ENCODE measurements around the gene SYNM. TPM values are rescaled to one million over a fixed set of nuclear protein-coding genes. Genes with fewer than 3 reads are reported as not detected.
A peak's percentile ranks its signal among the peaks of the same experiment; 100 is the strongest.

SYNM gene
- total and polyA plus RNA-seq, 2 experiments from 2014 or later, result 0.74 to 3.5 TPM

GRCh38 chr15:99113547-99114271 lies 8.8 kb downstream of the SYNM start:
- Mint-ChIP-seq H3K4me3 (no peak overlapping the region), H3K4me1 (no peaks in the 10 kb centered on the region), H3K27me3 (ENCODE audit: insufficient read depth, low read depth, poor library complexity) (peaks cover 3% of the 10 kb centered on the region), H3K27ac (no peak overlapping the region), H3K36me3 (ENCODE audit: low read depth) (peaks cover 2% of the 10 kb centered on the region; the same call in 1 of the 3 replicates), H3K9me3 (no peaks in the 10 kb centered on the region; the same call in 2 of the 3 replicates)
- H3K9me2 ChIP-seq (ENCODE audit: insufficient read depth), result no peaks in the 10 kb centered on the region
- DNase-seq (ENCODE audit: low spot score) (no peak), ATAC-seq (peak; percentile 46; the same call in 2 of the 3 replicates)
- H3F3A ChIP-seq (replicated peaks; ENCODE audit: low read depth), result no peaks in the 10 kb centered on the region
- no peaks in the 10 kb centered on the region for H4K20me1 ChIP-seq (replicated peaks; ENCODE audit: insufficient read depth)
- H3K4me2 ChIP-seq, result no peak overlapping the region
- H3K79me2 ChIP-seq (replicated peaks; ENCODE audit: insufficient read depth), result no peaks in the 10 kb centered on the region
- H3K27ac ChIP-seq (ENCODE audit: low read depth), result no peak overlapping the region
- H3K27me3 ChIP-seq (ENCODE audit: insufficient read depth), result no peaks in the 10 kb centered on the region
- H3K36me3 ChIP-seq (ENCODE audit: insufficient read depth), result no peaks in the 10 kb centered on the region
- TF ChIP-seq, protein P1, sequence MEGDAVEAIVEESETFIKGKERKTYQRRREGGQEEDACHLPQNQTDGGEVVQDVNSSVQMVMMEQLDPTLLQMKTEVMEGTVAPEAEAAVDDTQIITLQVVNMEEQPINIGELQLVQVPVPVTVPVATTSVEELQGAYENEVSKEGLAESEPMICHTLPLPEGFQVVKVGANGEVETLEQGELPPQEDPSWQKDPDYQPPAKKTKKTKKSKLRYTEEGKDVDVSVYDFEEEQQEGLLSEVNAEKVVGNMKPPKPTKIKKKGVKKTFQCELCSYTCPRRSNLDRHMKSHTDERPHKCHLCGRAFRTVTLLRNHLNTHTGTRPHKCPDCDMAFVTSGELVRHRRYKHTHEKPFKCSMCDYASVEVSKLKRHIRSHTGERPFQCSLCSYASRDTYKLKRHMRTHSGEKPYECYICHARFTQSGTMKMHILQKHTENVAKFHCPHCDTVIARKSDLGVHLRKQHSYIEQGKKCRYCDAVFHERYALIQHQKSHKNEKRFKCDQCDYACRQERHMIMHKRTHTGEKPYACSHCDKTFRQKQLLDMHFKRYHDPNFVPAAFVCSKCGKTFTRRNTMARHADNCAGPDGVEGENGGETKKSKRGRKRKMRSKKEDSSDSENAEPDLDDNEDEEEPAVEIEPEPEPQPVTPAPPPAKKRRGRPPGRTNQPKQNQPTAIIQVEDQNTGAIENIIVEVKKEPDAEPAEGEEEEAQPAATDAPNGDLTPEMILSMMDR (conservative IDR thresholded peaks at IDR 0.05; ENCODE audit: low read depth in 2 of 2), result peak in 1 of 2 experiments; percentile 9; a peak in 1 of 4 replicates
- no peak for TF ChIP-seq NANOG (IDR thresholded peaks at IDR 0.05; ENCODE audit: borderline replicate concordance)
- no peak overlapping the region for H3K4me3 ChIP-seq
- H3K4me1 ChIP-seq (ENCODE audit: insufficient read depth), result no peaks in the 10 kb centered on the region
- H2AFZ ChIP-seq, result no peak overlapping the region

DNA sequence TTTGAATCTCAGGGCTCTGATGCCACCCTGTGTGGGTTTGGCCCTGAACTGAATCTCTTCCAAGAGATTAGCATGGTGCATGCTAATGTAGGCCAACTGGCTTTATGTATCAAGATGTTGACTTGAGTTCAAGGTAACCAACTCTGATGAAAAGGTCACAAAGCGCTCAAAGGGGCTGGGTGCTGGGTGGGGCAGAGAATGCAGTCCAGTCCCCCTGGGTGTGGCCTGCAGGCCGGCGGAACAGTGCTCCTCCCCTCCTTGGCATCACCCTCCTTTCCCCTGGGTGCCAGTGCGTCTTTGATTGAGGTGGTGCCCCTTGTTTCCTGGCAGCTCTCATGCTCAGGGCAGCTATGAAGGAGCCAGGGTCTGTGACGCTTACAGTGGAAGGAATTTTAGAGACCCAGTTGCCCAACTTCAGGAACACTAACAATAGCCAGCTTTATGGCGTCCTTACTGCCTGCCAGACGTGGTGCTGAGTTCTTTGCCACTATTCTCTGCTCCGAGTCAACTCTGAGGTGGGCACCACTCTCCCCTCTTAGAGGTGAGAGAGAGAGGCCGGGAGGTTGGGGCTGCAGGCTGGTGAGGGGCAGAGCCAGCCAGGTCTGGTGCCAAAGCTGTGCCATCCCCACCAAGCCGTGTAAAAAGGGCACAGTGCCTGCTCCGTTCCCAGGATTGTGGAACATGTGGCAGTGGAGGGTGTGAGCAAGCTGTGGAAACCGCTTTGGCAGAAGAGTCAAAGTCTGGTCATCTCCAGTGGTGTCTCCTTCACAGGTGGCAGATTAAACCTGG lies 9.8 kb downstream of the SYNM start:
- Histone ChIP-seq H3F3A (replicated peaks; ENCODE audit: low read depth) (no peaks in the 10 kb centered on the region), H3K4me1 (ENCODE audit: insufficient read depth) (no peaks in the 10 kb centered on the region), H3K4me2 (no peak overlapping the region), H3K4me3 (no peak overlapping the region), H3K79me2 (replicated peaks; ENCODE audit: insufficient read depth) (no peaks in the 10 kb centered on the region), H4K20me1 (replicated peaks; ENCODE audit: insufficient read depth) (no peaks in the 10 kb centered on the region), H3K9me2 (ENCODE audit: insufficient read depth) (no peaks in the 10 kb centered on the region), H2AFZ (no peak overlapping the region), H3K36me3 (ENCODE audit: insufficient read depth) (no peaks in the 10 kb centered on the region), H3K27me3 (ENCODE audit: insufficient read depth) (no peaks in the 10 kb centered on the region), H3K27ac (ENCODE audit: low read depth) (no peak overlapping the region)
- no peak overlapping the region for H3K27ac Mint-ChIP-seq
- TF ChIP-seq REST (IDR thresholded peaks at IDR 0.05; ENCODE audit: unreplicated experiment), result no peak
- TF ChIP-seq, protein P2, sequence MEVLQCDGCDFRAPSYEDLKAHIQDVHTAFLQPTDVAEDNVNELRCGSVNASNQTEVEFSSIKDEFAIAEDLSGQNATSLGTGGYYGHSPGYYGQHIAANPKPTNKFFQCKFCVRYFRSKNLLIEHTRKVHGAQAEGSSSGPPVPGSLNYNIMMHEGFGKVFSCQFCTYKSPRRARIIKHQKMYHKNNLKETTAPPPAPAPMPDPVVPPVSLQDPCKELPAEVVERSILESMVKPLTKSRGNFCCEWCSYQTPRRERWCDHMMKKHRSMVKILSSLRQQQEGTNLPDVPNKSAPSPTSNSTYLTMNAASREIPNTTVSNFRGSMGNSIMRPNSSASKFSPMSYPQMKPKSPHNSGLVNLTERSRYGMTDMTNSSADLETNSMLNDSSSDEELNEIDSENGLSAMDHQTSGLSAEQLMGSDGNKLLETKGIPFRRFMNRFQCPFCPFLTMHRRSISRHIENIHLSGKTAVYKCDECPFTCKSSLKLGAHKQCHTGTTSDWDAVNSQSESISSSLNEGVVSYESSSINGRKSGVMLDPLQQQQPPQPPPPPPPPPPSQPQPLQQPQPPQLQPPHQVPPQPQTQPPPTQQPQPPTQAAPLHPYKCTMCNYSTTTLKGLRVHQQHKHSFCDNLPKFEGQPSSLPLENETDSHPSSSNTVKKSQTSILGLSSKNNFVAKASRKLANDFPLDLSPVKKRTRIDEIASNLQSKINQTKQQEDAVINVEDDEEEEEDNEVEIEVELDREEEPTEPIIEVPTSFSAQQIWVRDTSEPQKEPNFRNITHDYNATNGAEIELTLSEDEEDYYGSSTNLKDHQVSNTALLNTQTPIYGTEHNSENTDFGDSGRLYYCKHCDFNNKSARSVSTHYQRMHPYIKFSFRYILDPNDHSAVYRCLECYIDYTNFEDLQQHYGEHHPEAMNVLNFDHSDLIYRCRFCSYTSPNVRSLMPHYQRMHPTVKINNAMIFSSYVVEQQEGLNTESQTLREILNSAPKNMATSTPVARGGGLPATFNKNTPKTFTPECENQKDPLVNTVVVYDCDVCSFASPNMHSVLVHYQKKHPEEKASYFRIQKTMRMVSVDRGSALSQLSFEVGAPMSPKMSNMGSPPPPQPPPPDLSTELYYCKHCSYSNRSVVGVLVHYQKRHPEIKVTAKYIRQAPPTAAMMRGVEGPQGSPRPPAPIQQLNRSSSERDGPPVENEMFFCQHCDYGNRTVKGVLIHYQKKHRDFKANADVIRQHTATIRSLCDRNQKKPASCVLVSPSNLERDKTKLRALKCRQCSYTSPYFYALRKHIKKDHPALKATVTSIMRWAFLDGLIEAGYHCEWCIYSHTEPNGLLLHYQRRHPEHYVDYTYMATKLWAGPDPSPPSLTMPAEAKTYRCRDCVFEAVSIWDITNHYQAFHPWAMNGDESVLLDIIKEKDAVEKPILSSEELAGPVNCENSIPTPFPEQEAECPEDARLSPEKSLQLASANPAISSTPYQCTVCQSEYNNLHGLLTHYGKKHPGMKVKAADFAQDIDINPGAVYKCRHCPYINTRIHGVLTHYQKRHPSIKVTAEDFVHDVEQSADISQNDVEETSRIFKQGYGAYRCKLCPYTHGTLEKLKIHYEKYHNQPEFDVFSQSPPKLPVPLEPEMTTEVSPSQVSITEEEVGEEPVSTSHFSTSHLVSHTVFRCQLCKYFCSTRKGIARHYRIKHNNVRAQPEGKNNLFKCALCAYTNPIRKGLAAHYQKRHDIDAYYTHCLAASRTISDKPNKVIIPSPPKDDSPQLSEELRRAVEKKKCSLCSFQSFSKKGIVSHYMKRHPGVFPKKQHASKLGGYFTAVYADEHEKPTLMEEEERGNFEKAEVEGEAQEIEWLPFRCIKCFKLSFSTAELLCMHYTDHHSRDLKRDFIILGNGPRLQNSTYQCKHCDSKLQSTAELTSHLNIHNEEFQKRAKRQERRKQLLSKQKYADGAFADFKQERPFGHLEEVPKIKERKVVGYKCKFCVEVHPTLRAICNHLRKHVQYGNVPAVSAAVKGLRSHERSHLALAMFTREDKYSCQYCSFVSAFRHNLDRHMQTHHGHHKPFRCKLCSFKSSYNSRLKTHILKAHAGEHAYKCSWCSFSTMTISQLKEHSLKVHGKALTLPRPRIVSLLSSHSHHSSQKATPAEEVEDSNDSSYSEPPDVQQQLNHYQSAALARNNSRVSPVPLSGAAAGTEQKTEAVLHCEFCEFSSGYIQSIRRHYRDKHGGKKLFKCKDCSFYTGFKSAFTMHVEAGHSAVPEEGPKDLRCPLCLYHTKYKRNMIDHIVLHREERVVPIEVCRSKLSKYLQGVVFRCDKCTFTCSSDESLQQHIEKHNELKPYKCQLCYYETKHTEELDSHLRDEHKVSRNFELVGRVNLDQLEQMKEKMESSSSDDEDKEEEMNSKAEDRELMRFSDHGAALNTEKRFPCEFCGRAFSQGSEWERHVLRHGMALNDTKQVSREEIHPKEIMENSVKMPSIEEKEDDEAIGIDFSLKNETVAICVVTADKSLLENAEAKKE (CRISPR knock-in tag; IDR thresholded peaks at IDR 0.05), result no peak
- H3K36me3 Mint-ChIP-seq (ENCODE audit: low read depth), result peaks cover 2% of the 10 kb centered on the region; the same call in 1 of the 3 replicates
- DNase-seq (ENCODE audit: low spot score), result no peak
- no peak for ATAC-seq
- no peaks in the 10 kb centered on the region; the same call in 2 of the 3 replicates for H3K9me3 Mint-ChIP-seq
- H3K4me1 Mint-ChIP-seq, result no peaks in the 10 kb centered on the region
- H3K27me3 Mint-ChIP-seq (ENCODE audit: insufficient read depth, low read depth, poor library complexity), result peaks cover 2% of the 10 kb centered on the region
- no peak overlapping the region for H3K4me3 Mint-ChIP-seq
